Tibial nerve (tissue), 3 donors: ENCODE data around the gene SAMD1.

Experiments
- CTCF ChIP-seq, 5 experiments: fragments of 200-600 bp in 3 of 5; fragments of 450-650 bp in 2 of 5; sonication (generic) in 3 of 5; IDR thresholded peaks; one replicate each; pipeline ENCODE4 v1.5.1; 2016 to 2019; ENCODE audit warnings: antibody characterized with exemption in 5 of 5, mild to moderate bottlenecking in 3 of 5, moderate library complexity in 2 of 5
- POLR2A ChIP-seq, 2 donors: fragments of 450-650 bp; IDR thresholded peaks; one replicate each; pipeline ENCODE4 v1.6.1; 2017; ENCODE audit warnings: antibody characterized with exemption in 2 of 2, mild to moderate bottlenecking in 2 of 2, moderate library complexity in 2 of 2

DNA sequence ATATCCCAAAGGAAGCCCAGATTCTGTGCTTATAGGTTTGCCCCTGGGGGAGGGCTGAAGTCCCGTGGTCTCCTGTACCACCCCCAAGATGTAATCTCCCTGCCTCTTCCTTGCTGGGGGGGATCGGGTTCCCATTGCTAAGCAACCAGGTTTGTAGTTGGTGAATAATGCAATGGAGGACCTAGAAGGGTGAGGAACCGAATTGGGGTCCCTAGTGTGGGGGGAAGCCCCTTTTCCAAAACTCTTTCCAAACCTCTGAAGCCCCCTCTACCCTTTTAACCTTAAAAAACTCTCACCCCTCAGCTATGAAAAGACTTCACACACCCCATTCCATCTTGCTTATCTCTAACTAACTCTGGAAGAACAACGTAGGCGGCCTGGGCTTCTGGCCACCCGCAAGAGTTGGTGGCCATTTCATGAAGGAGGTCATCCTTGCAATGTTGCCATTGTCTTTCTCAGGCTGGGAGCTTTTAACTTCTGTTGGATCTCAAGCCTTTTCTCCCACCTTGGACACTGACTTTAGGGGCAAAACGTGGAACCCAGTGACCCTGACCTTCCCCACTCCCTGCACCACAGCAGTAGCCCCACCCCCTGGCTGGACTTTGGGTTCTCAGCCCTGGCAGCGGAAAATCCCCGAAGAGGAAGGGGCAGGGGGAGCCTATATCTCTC lies 29.3 kb downstream of the SAMD1 start:
- TF ChIP-seq CTCF (IDR thresholded peaks at IDR 0.05), result no peak
- TF ChIP-seq POLR2A (IDR thresholded peaks at IDR 0.05), result no peak
